Fibroblast of skin of left quadriceps (primary cell): ENCODE data around the gene CLCN4.

Experiments
- DNase-seq, 2 experiments: peaks; one replicate each; pipeline ENCODE4 v3.0.0-alpha.2; 2013; ENCODE audit warnings: low read depth in 2 of 2

Gene CLCN4

GRCh38 chrX:10167573-10167972 is 10.8 kb downstream of the CLCN4 start:
- no peak for DNase-seq

DNA sequence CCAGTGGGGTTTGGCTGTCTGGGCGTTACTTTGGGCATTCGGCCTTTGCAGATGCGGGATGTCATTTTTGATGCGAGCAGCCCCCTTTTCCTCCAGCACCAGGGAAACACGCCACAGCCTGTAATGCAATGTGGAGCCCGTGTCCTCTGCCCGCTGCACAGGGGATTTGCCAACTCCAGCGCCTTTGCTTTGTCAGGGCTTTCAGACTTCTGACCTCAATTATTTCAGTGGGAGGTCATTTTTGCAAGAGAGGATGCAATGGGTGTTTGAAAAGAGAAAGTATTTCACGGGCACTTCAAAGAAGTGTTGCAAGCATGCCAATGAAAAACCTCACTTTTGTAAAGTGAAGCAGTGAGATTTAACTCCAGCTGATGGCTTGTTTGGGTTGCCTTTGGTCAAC is 11.5 kb downstream of the CLCN4 start:
- no peak for DNase-seq

- no peak for DNase-seq
These were observed 12.4 kb downstream of the CLCN4 start for GRCh38 chrX:10169175-10169574.

GRCh38 chrX:10171249-10171648 is 14.5 kb downstream of the CLCN4 start:
- no peak for DNase-seq

- DNase-seq = no peak
These were observed 16.1 kb downstream of the CLCN4 start for GRCh38 chrX:10172877-10173276.

DNA sequence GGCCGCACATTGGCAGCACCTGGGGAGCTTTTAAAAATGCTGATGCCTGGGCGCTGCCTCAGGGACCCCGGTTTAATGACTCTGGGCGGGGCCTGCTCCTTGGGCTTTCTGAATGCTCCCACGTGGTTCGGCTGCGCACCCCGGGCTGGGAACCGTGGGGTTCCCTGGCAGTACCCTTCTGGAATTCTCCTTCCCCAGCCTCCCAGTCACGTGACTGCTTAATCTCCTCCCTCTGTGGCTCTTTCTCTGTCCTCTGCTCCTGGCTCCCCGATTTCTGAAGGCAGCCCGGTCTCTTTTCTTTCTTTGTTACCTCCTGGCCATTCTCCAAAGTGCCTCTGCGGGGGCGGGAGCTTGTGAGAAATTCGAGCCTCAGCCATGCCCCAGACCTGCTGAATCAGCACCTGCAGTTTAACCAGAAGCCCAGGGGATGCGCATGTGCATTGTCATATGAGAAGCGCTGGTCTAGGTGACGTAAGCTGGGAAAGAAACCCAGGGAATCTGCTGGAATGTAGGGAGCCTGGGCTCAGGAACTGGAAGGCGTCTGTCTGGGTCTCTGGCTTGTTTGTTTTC is 16.6 kb downstream of the CLCN4 start:
- DNase-seq = peak; percentile 77 to 78

DNA sequence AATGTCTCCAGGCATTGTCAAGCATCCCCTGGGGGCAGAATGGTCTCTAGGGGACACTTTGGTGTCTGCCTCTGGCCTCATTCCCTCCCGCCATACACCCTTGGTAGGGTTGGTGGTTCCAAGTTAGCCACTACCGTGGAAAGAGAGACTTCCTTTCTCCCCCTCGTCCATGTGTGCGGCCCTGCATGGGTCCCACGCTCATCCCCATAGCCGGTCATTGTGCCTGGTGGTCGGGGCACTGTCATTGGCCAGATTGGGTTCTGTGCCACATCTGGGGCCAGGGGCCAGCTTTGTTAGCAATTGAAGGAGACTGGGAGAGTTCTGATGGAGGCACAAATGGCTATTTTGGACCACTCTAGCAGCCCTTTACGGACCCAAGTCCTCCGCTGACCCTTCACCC is 17.3 kb downstream of the CLCN4 start:
- DNase-seq = no peak

GRCh38 chrX:10174810-10175209 is 18.0 kb downstream of the CLCN4 start:
- DNase-seq = no peak

DNA sequence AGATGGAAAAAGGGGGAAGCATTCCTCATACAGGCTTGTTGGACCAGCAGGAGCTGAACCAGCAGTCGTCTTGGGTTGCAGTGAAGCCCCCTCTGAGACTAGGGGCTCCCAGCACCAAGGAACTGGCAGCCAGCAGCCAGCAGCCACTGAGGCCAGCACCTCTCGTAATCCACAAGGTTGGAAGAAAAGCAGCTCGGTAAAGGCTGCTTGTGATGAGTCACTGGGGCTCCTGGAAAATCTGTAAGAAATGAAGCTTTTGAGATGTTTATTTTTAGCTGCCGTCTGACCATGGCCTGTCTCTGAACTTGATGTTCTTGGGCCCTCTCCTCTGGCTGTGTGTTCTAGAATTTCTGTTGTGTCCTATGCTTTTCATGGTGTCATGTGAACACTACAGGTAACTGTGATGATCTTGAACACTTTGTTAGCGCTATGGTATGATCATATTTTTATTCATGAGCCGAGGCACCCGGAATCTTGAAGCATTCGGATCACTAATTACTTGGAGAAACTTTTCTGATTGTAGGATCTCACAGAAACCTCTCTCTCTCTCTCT is 18.6 kb downstream of the CLCN4 start:
- DNase-seq = peak in 1 of 2 experiments; percentile 29

GRCh38 chrX:10176121-10177003 is 19.6 kb downstream of the CLCN4 start:
- DNase-seq = no peak

- DNase-seq = no peak
These were observed 20.2 kb downstream of the CLCN4 start for GRCh38 chrX:10177004-10177396.

- DNase-seq = no peak
These were observed 20.8 kb downstream of the CLCN4 start for GRCh38 chrX:10177601-10178000.

DNA sequence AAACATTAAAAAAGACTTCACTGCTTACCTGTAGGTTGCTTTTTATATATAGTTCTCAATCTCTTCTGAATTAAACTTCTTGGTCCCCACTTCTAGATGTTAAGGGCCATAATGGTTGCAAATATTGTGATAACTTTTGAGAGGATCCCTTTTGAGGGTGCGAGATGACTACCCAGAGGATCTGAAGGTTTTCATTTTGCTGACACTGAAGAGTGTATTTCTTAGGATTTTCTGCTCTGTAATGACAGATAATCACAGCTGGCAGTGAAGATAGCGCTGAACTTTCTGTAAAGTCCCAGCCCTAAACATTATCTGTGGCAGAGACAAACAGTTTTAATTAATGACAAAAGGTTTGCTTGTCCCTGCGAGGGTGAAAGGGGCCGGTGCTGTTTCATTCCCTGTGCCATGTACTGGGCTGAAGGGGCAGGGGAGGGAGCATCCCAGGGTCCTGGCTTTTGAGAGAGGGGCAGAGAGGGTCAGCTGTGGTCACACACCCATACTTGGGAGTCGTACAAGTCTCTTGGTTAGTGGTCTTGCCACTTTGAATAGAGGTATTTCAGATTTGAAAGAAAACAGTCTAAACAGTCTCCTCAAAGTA is 22.2 kb downstream of the CLCN4 start:
- no peak for DNase-seq

DNA sequence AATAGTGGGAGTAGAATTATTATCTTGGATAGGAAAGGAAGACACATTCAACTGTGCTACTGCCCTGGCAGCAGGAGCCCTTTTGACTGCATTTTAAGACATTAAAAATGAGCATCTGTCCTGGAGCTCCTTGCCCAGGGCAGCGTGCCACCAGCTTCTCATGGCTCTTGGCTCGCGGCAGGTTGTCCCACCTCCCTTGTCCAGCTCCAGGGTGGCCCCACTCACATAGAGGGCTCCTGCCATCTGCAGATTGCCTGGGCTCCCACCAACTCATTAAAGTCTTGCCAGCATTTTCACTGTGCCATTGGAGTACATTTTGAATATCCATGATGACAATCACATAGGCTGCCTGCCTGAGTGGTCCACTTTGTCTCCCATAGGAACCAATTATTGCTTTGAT is 27.0 kb downstream of the CLCN4 start:
- DNase-seq = no peak

GRCh38 chrX:10184411-10184810 is 27.6 kb downstream of the CLCN4 start:
- no peak for DNase-seq

DNA sequence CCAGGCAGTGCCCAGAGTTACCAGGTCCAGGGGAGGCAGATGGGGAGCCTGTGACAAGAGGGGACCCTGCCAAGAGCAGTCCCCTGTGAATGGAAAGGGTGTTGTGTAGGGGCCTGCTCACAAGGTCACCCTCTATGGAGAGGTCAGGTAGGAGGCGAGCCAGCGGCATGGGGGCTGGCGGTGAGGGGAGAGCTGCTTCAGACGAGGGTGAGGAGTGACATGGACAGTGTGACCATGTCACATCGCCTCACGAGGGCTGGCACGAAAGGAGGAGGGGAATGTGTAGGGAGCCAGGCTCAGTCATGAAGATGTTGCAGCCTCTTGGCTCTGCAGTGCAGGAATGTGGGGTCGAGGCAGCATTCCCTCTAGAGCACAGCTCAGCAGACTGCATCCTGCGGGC is 29.6 kb downstream of the CLCN4 start:
- no peak for DNase-seq

GRCh38 chrX:10187421-10187820 is 30.6 kb downstream of the CLCN4 start:
- no peak for DNase-seq

DNA sequence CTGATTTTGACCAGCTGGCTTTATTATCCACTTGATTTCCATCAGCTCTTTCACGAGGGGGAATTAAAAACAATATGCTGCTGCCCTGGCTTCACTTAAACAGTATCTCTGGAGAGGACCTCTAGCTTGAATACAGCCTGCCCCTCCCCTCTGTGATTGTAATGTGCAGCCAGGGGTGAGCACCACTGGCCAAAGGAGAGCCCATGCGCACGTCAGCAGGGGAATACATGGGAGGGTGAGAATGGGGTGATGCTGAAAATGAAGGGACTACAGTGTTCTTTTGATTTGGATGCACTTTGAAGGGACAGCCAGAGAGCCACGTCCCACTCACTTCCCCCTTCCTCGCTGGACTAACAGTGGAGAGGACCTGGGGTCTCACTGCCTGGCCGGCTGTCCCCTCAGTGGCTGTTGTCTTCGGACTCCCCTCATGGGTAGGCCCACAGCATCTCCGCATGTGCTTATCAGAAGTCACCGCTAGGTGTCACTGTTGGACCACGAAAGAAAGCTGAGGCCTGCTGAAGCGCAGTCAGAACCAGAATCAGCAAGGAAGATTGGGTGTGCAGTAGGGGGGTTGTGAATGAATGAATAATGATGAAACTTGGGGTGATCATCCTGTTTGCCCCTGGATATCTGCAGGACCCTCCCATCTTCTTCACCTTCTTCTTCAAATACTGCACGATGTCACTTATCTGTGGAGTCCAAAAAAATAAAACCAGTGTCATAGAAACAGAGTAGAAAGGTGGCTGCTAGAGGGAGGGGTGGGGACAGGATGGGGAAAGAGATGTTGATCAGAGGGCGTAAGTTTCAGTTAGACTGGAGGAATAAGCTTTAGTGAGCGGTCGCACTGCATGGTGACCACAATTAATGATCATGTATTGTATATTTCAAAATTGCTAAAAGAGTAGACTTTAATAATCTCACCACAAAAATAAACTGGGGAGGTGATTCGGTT is 32.8 kb downstream of the CLCN4 start:
- no peak for DNase-seq

GRCh38 chrX:10190367-10190766 is 33.6 kb downstream of the CLCN4 start:
- peak in 1 of 2 experiments; percentile 46 for DNase-seq

DNA sequence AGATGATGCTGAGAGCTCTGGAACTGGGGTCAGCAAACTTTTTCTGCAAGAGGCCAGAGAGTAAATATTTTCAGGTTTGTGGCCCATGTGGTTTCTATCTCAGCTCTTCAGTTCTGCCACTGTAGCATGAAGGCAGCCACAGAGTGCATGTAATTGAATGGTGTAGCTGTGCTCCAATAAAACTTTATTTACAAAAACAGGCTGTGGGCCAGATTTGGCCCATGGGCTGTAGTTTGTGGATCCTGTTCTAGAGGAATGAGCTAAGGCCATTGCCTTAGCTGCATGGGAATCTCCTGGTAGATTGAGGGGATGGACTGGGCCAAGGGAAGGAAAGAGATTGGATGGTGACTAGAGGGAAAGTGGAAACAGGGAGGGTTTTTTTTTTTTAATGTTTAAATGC is 36.8 kb downstream of the CLCN4 start:
- DNase-seq = no peak

GRCh38 chrX:10195425-10195824 is 38.6 kb downstream of the CLCN4 start:
- DNase-seq = no peak

DNA sequence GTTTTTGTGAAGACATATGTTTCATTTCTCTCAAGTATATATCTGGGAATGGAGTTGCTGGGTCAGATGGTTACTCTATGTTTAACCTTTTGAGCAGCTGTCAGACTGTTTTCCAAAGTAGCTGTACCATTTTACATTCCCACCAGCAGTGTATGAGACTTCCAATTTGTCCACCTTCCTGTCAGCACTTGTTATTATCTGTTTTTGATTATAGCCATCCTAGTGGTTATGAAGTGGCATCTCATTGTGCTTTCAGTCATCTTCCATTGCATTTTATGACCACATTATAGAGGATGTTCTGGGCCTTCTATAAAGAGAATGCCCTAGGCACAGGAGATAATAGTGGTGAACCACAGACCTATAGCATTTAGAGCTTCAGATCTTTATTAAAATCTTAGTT is 39.2 kb downstream of the CLCN4 start:
- no peak for DNase-seq
